Esophagus squamous epithelium (tissue), 4 donors: ENCODE measurements around the gene PRKCE.

Experiments used
- CTCF ChIP-seq, 6 experiments: fragments of 450-650 bp in 4 of 6; fragments of 200-600 bp in 2 of 6; sonication (generic) in 2 of 6; IDR thresholded peaks; one replicate each; pipeline ENCODE4 v1.5.1; 2016 to 2019; ENCODE audit warnings: antibody characterized with exemption in 6 of 6, mild to moderate bottlenecking in 4 of 6, moderate library complexity in 4 of 6
- POLR2A ChIP-seq, 4 donors: fragments of 450-650 bp; IDR thresholded peaks; one replicate each; pipeline ENCODE4 v1.6.1; 2017; ENCODE audit warnings: antibody characterized with exemption in 4 of 4, mild to moderate bottlenecking in 4 of 4, moderate library complexity in 3 of 4

GRCh38 chr2:45867800-45868199 lies 216.3 kb downstream of the PRKCE start:
- no peak for TF ChIP-seq CTCF (IDR thresholded peaks at IDR 0.05)
- no peak for TF ChIP-seq POLR2A (IDR thresholded peaks at IDR 0.05)
